Endodermal cell (in vitro differentiated cells): ENCODE results near the gene GLT6D1. TPM values are rescaled to one million over a fixed set of nuclear protein-coding genes. Genes with fewer than 3 reads are reported as not detected.

Experiments used
- DNase-seq: peaks from one replicate; pipeline ENCODE4 v3.0.0-alpha.2; 2017
- H3K27ac ChIP-seq: 2 replicates; pipeline ENCODE4 v1.5.1; 2013; ENCODE audit warnings: mild to moderate bottlenecking, low read depth, low read length, moderate library complexity
- H3K27me3 ChIP-seq: 2 replicates; pipeline ENCODE4 v1.6.1; 2013; ENCODE audit warnings: mild to moderate bottlenecking, low read length, moderate library complexity; ENCODE audit not compliant: insufficient read depth, control insufficient read depth, poor library complexity, severe bottlenecking
- H3K36me3 ChIP-seq: 2 replicates; pipeline ENCODE4 v1.7.0; 2013; ENCODE audit warnings: mild to moderate bottlenecking, low read length, moderate library complexity; ENCODE audit not compliant: control insufficient read depth, insufficient read depth
- H3K4me1 ChIP-seq: one replicate; pipeline ENCODE4 v1.7.0; 2013; ENCODE audit warnings: low read length; ENCODE audit not compliant: control insufficient read depth, insufficient read depth
- H3K4me3 ChIP-seq: 2 replicates; pipeline ENCODE4 v1.5.1; 2013; ENCODE audit warnings: mild to moderate bottlenecking, low read length, moderate library complexity
- H3K9ac ChIP-seq: 2 replicates; pipeline ENCODE4 v1.6.1; 2013; ENCODE audit warnings: mild to moderate bottlenecking, low read length, moderate library complexity; ENCODE audit not compliant: poor library complexity, severe bottlenecking; ENCODE audit errors: extremely low read depth
- H3K9me3 ChIP-seq: 2 replicates; pipeline ENCODE4 v1.6.1; 2013; ENCODE audit warnings: mild to moderate bottlenecking, low read length, moderate library complexity; ENCODE audit not compliant: control insufficient read depth
- H3K27ac Mint-ChIP-seq: 2 replicates; pipeline ENCODE4 v1.8.0; 2020; ENCODE audit warnings: mixed read lengths
- H3K27me3 Mint-ChIP-seq: 2 replicates; pipeline ENCODE4 v1.8.0; 2021; ENCODE audit warnings: mild to moderate bottlenecking, mixed read lengths; ENCODE audit not compliant: insufficient read depth
- H3K36me3 Mint-ChIP-seq: 2 replicates; pipeline ENCODE4 v1.8.0; 2020; ENCODE audit warnings: low read depth, mixed read lengths
- H3K4me1 Mint-ChIP-seq: 2 replicates; pipeline ENCODE4 v1.8.0; 2020; ENCODE audit warnings: mixed read lengths
- H3K4me3 Mint-ChIP-seq: 2 replicates; pipeline ENCODE4 v1.8.0; 2020; ENCODE audit warnings: mild to moderate bottlenecking, moderate library complexity, mixed read lengths
- H3K9me3 Mint-ChIP-seq: 2 replicates; pipeline ENCODE4 v1.8.0; 2020; ENCODE audit warnings: mild to moderate bottlenecking, mixed read lengths
- CTCF ChIP-seq: fragments of 200-600 bp; sonication (generic); conservative IDR thresholded peaks from 2 replicates; pipeline ENCODE4 v1.5.0; 2021; ENCODE audit warnings: antibody characterized with exemption, mild to moderate bottlenecking
- WGBS, 2 experiments: methylation state at CpG; one replicate each; pipeline versions ENCODE4 v1.1.5 to v1.1.7; 2013; ENCODE audit warnings: missing lambda C conversion rate in 2 of 2, mixed read lengths in 1 of 2; ENCODE audit not compliant: insufficient coverage in 1 of 2, insufficient read length in 1 of 2; 5-methylcytosine and 5-hydroxymethylcytosine counted together
- total RNA-seq, 2 donors: library from RNA; stranded (reverse); fragmentation: NEBNext Ultra II Directional in 1 of 2; extraction: Animal tissue kit (Norgen Biotek cat#: 25700) in 1 of 2; gene quantifications; 2 replicates in 1 of 2; 3 replicates in 1 of 2; pipeline ENCODE4 v1.2.1, GENCODE V29; 2021

GLT6D1 gene
- total RNA-seq, 2 donors from 2014 or later = 0.60 TPM; not detected in 1

DNA sequence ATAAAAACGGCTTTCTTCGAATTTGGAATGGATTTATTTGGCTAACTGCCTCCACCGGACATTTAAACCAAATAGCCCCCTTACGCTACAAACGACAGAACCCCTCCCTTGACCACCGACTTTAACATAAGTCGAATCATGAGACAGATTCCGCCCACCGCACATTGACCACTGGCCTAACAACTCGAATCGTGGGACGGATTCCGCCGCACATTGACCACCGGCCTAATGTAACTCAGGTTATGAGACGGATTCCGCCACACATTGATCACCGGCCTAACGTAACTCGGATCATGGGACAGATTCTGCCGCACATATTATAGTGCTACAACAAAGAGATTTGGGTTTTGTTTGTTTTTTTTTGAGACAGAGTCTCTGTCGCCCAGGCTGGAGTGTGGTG, 21.1 kb upstream of the GLT6D1 start:
- Mint-ChIP-seq H3K27ac (no peak overlapping the region), H3K36me3 (no peaks in the 10 kb centered on the region)
- no peaks in the 10 kb centered on the region for H3K9me3 ChIP-seq

DNA sequence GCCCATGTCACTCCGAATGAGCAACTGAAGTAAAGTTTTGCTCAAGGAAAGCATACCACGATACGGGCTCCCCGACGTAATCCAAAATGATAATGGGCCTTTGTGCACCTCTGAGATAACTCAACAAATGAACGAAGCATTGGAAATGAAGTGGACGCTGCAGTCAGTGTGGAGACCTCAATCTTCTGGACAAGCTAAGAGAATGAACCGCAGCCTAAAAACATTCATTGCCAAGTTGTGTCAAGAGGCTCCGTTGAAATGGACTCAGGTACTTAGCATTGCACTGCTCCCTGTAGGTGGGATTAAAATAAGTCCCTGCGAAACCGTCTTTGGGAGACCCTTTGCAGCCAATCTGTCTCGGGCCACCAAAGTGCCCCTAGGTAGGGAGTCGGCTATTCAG, 19.9 kb upstream of the GLT6D1 start:
- Histone ChIP-seq H3K27ac (no peak overlapping the region), H3K9me3 (peaks cover 2% of the 10 kb centered on the region), H3K9ac (no peak overlapping the region), H3K36me3 (no peaks in the 10 kb centered on the region), H3K4me1 (no peaks in the 10 kb centered on the region), H3K4me3 (no peak overlapping the region), H3K27me3 (no peaks in the 10 kb centered on the region)
- no peaks in the 10 kb centered on the region for H3K36me3 Mint-ChIP-seq
- peaks cover 21% of the 10 kb centered on the region for H3K9me3 Mint-ChIP-seq
- no peak for TF ChIP-seq CTCF
- 91% methylated on average over 13 of the region's 13 CpGs for WGBS, 2 experiments
- peaks cover 7% of the 10 kb centered on the region for H3K4me1 Mint-ChIP-seq
- H3K4me3 Mint-ChIP-seq = no peak overlapping the region
- DNase-seq = no peak
- no peaks in the 10 kb centered on the region for H3K27me3 Mint-ChIP-seq
- H3K27ac Mint-ChIP-seq = no peak overlapping the region

More for the DNA sequence above, 21.1 kb upstream of the GLT6D1 start:
- H3K27ac ChIP-seq = no peak overlapping the region
- no peaks in the 10 kb centered on the region for H3K27me3 ChIP-seq
- TF ChIP-seq CTCF = no peak
- peaks cover 11% of the 10 kb centered on the region for H3K9me3 Mint-ChIP-seq
- H3K27me3 Mint-ChIP-seq = no peaks in the 10 kb centered on the region
- no peaks in the 10 kb centered on the region for H3K36me3 ChIP-seq
- no peak for DNase-seq
- H3K4me3 Mint-ChIP-seq = no peak overlapping the region
- no peak overlapping the region for H3K4me3 ChIP-seq
- H3K4me1 ChIP-seq = no peaks in the 10 kb centered on the region
- peaks cover 7% of the 10 kb centered on the region for H3K4me1 Mint-ChIP-seq
- no peak overlapping the region for H3K9ac ChIP-seq
- WGBS, 2 experiments = 92 to 94% methylated on average over 22 of the region's 22 CpGs

DNA sequence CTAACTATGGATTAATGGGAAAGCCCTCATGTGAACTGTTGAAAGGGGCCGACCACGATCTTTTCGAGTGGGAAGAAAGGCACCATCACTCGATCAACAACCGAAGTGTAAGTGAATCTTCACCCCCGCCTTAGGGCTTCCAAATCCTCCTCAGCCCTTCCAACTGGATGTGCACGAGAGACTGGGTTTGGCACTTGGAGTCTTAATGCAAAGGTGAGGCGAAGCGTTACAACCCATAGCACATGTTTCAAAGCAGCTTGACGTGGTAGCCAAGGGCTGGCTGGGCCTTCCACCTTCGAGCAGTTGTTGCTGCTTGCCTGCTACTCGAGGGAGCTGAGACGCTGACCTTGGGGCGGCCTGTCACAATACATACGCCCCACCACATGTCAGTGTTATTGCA, 18.1 kb upstream of the GLT6D1 start:
- no peaks in the 10 kb centered on the region for H3K27me3 Mint-ChIP-seq
- no peak overlapping the region for H3K27ac ChIP-seq
- H3K9me3 Mint-ChIP-seq = peaks cover 38% of the 10 kb centered on the region
- TF ChIP-seq CTCF = no peak
- H3K27ac Mint-ChIP-seq = no peak overlapping the region
- no peak for DNase-seq
- H3K36me3 ChIP-seq = no peaks in the 10 kb centered on the region
- no peak overlapping the region for H3K4me3 ChIP-seq
- no peak overlapping the region for H3K4me3 Mint-ChIP-seq
- H3K4me1 Mint-ChIP-seq = peaks cover 7% of the 10 kb centered on the region
- peaks cover 15% of the 10 kb centered on the region for H3K9me3 ChIP-seq
- no peaks in the 10 kb centered on the region for H3K27me3 ChIP-seq
- H3K9ac ChIP-seq = no peak overlapping the region
- WGBS, 2 experiments = 87% methylated on average over 13 to 15 of the region's 15 CpGs
- H3K4me1 ChIP-seq = no peaks in the 10 kb centered on the region
- no peaks in the 10 kb centered on the region for H3K36me3 Mint-ChIP-seq
